Measurements from ENCODE around the gene MST1. TPM values are rescaled to one million over a fixed set of nuclear protein-coding genes. Genes with fewer than 3 reads are reported as not detected.

The MST1 gene
- total and polyA plus RNA-seq, 12 donors, result 2.3 to 16.0 (median 3.8) TPM

GRCh38 chr3:49683162-49683561, 6.1 kb downstream of the MST1 start:
- no peak overlapping the region for H3K27ac ChIP-seq
- no peak for ATAC-seq
- H3K27me3 ChIP-seq, result peaks cover 0 to 14% (median 0%) of the 10 kb centered on the region in 7 donors
- no peak for DNase-seq
- intact Hi-C loops (cut with DNase I), result no loop called here
- H3K4me3 ChIP-seq, result no peak overlapping the region
- peaks cover 0 to 16% (median 7%) of the 10 kb centered on the region in 9 donors for H3K4me1 ChIP-seq
- 84 to 87% methylated on average over 6 of the region's 6 CpGs for WGBS, 2 donors
- H3K36me3 ChIP-seq, result peaks cover 5 to 68% (median 52%) of the 10 kb centered on the region in 9 donors
- no peaks in the 10 kb centered on the region for H3K9me3 ChIP-seq
- no peak for TF ChIP-seq CTCF (IDR thresholded peaks at IDR 0.05)

GRCh38 chr3:49681543-49681942, 7.7 kb downstream of the MST1 start:
- intact Hi-C loops (cut with DNase I), result no loop called here
- ATAC-seq (no peak), DNase-seq (no peak)
- H3K9me3 ChIP-seq, result no peaks in the 10 kb centered on the region
- peaks cover 0 to 7% (median 0%) of the 10 kb centered on the region in 7 donors for H3K27me3 ChIP-seq
- WGBS, 2 donors, result 78 to 82% methylated on average over 4 of the region's 4 CpGs
- no peak overlapping the region for H3K4me3 ChIP-seq
- no peak for TF ChIP-seq CTCF (IDR thresholded peaks at IDR 0.05)
- H3K36me3 ChIP-seq, result peaks cover 5 to 84% (median 65%) of the 10 kb centered on the region in 9 donors
- no peak overlapping the region for H3K27ac ChIP-seq
- peaks cover 0 to 4% (median 0%) of the 10 kb centered on the region in 9 donors for H3K4me1 ChIP-seq

DNA sequence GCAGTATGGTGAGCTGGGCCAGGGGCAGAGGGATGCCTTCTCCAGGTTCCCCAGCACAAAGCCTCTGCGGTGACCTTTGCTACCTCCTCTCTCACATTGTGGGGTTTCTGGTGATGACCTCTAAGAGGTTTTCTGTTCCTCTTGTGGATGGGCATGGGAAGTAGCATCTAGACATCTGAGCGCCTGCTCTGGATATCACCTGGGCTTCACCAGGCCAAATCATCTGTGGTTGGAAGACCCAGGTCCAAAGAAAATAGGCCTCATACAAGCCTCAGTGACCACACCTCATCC, 8.1 kb downstream of the MST1 start:
- ATAC-seq (no peak), DNase-seq (no peak)

GRCh38 chr3:49680493-49681231, 8.6 kb downstream of the MST1 start:
- DNase-seq (no peak), ATAC-seq (no peak)
- no peak overlapping the region for H3K27ac ChIP-seq
- no peaks in the 10 kb centered on the region for H3K27me3 ChIP-seq
- no peak overlapping the region for H3K4me3 ChIP-seq
- peaks cover 5 to 93% (median 73%) of the 10 kb centered on the region in 9 donors for H3K36me3 ChIP-seq
- no peaks in the 10 kb centered on the region for H3K9me3 ChIP-seq
- WGBS, 2 donors, result 81 to 84% methylated on average over 7 of the region's 7 CpGs
- no peak for TF ChIP-seq CTCF (IDR thresholded peaks at IDR 0.05)
- intact Hi-C loops (cut with DNase I), result no loop called here
- H3K4me1 ChIP-seq, result peaks cover 0 to under 1% (median 0%) of the 10 kb centered on the region in 9 donors

More for the DNA sequence above, 8.1 kb downstream of the MST1 start:
- no peak overlapping the region for H3K4me3 ChIP-seq
- intact Hi-C loops (cut with DNase I), result no loop called here
- H3K9me3 ChIP-seq, result no peaks in the 10 kb centered on the region
- peaks cover 5 to 88% (median 68%) of the 10 kb centered on the region in 9 donors for H3K36me3 ChIP-seq
- H3K27ac ChIP-seq, result no peak overlapping the region
- no peak for TF ChIP-seq CTCF (IDR thresholded peaks at IDR 0.05)
- peaks cover 0 to 3% (median 0%) of the 10 kb centered on the region in 7 donors for H3K27me3 ChIP-seq
- WGBS, 2 donors, result 97 to 98% methylated on average over 2 of the region's 2 CpGs
- peaks cover 0 to under 1% (median 0%) of the 10 kb centered on the region in 9 donors for H3K4me1 ChIP-seq
